ENCODE measurements around the gene USP6NL.

Gene USP6NL

DNA sequence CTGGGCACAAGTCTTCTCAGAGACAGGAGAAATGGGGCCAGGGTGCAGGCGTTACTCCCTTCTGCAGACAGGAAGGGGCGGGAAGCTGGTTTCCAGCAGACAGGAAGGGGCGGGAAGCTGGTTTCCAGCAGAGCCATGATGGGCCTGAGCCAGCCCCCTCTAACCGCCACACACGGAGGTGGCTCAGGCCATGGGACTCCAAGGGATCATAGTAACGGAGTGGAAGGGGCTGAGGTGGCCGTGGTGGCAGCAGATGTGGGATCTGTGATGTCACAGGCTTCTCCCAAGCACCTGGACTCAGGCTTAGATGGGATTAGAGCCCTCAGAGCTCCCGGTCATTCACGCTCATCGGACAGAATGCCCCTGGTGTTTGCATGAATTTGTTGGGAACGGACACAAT, 177.8 kb downstream of the USP6NL start:
- Histone ChIP-seq H4K20me1 (ENCODE audit: insufficient read depth) (no peaks in the 10 kb centered on the region), H3K4me2 (no peak overlapping the region), H3K79me2 (ENCODE audit: insufficient read depth, low read depth) (no peaks in the 10 kb centered on the region), H3K9ac (no peak overlapping the region), H3K4me3 (IDR thresholded peaks at IDR 0.05; ENCODE audit: insufficient read depth, low read depth, low read length) (no peak overlapping the region), H2AFZ (ENCODE audit: low read depth) (no peak overlapping the region), H3K4me1 (ENCODE audit: low read depth, poor library complexity, severe bottlenecking) (no peaks in the 10 kb centered on the region), H3K27me3 (ENCODE audit: insufficient read depth, low read depth) (no peaks in the 10 kb centered on the region), H3K36me3 (ENCODE audit: insufficient read depth) (no peaks in the 10 kb centered on the region), H3K27ac (no peak overlapping the region)
- TF ChIP-seq, protein P1, sequence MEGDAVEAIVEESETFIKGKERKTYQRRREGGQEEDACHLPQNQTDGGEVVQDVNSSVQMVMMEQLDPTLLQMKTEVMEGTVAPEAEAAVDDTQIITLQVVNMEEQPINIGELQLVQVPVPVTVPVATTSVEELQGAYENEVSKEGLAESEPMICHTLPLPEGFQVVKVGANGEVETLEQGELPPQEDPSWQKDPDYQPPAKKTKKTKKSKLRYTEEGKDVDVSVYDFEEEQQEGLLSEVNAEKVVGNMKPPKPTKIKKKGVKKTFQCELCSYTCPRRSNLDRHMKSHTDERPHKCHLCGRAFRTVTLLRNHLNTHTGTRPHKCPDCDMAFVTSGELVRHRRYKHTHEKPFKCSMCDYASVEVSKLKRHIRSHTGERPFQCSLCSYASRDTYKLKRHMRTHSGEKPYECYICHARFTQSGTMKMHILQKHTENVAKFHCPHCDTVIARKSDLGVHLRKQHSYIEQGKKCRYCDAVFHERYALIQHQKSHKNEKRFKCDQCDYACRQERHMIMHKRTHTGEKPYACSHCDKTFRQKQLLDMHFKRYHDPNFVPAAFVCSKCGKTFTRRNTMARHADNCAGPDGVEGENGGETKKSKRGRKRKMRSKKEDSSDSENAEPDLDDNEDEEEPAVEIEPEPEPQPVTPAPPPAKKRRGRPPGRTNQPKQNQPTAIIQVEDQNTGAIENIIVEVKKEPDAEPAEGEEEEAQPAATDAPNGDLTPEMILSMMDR (conservative IDR thresholded peaks at IDR 0.05; ENCODE audit: low read depth, low read length) = no peak

DNA sequence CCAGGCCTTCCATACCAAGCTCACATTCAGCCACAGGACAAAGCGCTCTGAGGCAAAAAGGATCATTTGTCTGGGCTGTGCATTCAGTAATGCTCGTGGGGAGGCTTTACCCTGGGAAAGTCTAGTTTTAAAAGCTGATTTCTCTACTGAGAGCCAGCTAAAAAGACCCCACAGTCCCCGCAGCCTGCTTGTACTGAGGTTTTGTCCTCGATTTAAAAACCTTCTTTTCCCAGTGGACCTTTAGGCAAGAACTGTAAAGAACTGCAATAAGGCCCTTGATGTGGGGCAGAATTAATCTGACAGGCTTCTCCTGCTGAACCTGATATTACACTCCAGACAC, 180.3 kb downstream of the USP6NL start:
- Histone ChIP-seq H3K27me3 (ENCODE audit: insufficient read depth, low read depth) (no peaks in the 10 kb centered on the region), H3K27ac (no peak overlapping the region), H2AFZ (ENCODE audit: low read depth) (no peak overlapping the region), H3K4me2 (no peak overlapping the region), H3K36me3 (ENCODE audit: insufficient read depth) (no peaks in the 10 kb centered on the region), H3K4me3 (IDR thresholded peaks at IDR 0.05; ENCODE audit: insufficient read depth, low read depth, low read length) (no peak overlapping the region), H4K20me1 (ENCODE audit: insufficient read depth) (no peaks in the 10 kb centered on the region), H3K79me2 (ENCODE audit: insufficient read depth, low read depth) (no peaks in the 10 kb centered on the region), H3K4me1 (ENCODE audit: low read depth, poor library complexity, severe bottlenecking) (peaks cover under 1% of the 10 kb centered on the region), H3K9ac (no peak overlapping the region)
- TF ChIP-seq, protein P1 (conservative IDR thresholded peaks at IDR 0.05; ENCODE audit: low read depth, low read length) = no peak

DNA sequence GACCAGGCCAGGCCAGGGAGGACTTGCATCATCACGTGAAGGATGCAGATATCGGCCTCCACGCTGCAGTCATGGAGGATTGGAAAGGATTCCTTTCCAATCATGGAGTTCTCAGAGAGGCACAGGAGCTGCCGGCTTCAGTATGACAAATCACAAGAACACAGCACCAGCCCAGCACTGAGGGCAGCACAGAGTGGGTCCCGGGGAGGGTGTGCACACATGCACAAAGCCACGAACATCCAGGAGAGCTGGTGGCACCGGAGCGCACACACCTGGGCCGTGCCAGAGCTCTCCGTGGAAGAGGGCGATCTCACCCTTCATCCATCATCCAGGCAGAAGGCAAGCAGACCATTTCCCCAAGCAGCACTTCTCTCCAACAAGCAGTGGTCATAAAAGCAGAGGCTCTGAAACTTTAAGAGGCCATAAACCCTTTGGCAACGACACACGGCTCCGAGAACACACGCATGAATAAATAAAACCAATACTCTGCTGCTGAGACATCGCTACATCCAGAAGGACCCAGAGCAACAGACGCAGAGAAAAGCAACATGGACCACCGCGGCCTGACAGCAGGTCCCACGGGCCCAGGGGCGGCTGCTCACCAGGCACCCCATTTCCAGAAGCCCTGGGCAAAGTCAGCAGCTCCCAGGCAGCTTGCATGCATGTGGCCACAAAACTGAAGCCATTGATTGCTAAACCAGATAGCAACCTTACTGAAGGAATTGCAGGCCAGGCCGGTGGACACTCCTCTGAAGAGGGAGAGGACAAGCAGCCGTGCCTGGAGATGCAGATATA, 180.8 kb downstream of the USP6NL start:
- Histone ChIP-seq H3K4me1 (ENCODE audit: low read depth, poor library complexity, severe bottlenecking) (peaks cover 7% of the 10 kb centered on the region), H3K4me3 (IDR thresholded peaks at IDR 0.05; ENCODE audit: insufficient read depth, low read depth, low read length) (no peak overlapping the region), H2AFZ (ENCODE audit: low read depth) (no peak overlapping the region), H3K27me3 (ENCODE audit: insufficient read depth, low read depth) (no peaks in the 10 kb centered on the region), H3K36me3 (ENCODE audit: insufficient read depth) (no peaks in the 10 kb centered on the region), H4K20me1 (ENCODE audit: insufficient read depth) (no peaks in the 10 kb centered on the region), H3K27ac (no peak overlapping the region), H3K4me2 (no peak overlapping the region), H3K9ac (no peak overlapping the region), H3K79me2 (ENCODE audit: insufficient read depth, low read depth) (no peaks in the 10 kb centered on the region)
- TF ChIP-seq, protein P1 (conservative IDR thresholded peaks at IDR 0.05; ENCODE audit: low read depth, low read length) = no peak

DNA sequence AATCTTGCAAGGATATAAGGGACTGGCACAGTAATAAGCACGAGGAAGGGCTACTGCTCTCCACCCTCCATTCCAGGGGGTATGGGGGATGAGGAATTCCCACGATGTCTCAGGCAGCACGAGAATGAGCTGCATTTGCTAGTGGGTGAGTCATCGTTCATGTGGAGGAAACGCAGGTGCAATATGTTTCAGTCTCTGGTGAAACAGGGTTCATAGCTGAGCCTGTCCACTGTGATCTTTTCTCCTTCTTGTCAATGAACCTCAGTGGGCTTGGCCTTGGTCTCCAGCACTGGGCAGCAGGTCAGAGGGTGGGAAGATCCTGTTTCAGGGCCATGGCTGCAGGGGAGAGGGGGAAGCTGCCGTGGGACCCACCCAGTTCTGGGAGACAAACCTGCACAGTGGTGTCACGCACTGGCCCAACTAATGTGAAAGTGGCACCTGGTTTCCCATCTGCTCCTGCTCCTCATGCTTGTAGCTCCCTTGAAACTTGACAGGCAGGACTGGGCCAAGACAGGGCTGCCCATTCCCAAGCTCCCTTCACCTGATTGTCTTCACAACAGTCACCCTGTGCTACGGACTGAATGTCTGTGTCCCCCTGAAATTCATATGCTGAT, 181.9 kb downstream of the USP6NL start:
- no peak overlapping the region for H2AFZ ChIP-seq (ENCODE audit: low read depth)
- H3K4me3 ChIP-seq (IDR thresholded peaks at IDR 0.05; ENCODE audit: insufficient read depth, low read depth, low read length) = no peak overlapping the region
- TF ChIP-seq, protein P1 (conservative IDR thresholded peaks at IDR 0.05; ENCODE audit: low read depth, low read length) = no peak

More for the DNA sequence above, 181.9 kb downstream of the USP6NL start:
- Histone ChIP-seq H3K9ac (no peak overlapping the region), H3K27me3 (ENCODE audit: insufficient read depth, low read depth) (no peaks in the 10 kb centered on the region), H3K4me1 (ENCODE audit: low read depth, poor library complexity, severe bottlenecking) (peaks cover 17% of the 10 kb centered on the region), H3K27ac (no peak overlapping the region), H3K4me2 (no peak overlapping the region), H4K20me1 (ENCODE audit: insufficient read depth) (no peaks in the 10 kb centered on the region), H3K36me3 (ENCODE audit: insufficient read depth) (no peaks in the 10 kb centered on the region), H3K79me2 (ENCODE audit: insufficient read depth, low read depth) (no peaks in the 10 kb centered on the region)

Data from KMS-11 (cell line).